Activated CD4-positive, alpha-beta T cell treated with anti-CD3 and anti-CD28 coated beads, Interleukin-2, amount 50 U/mL, for 24 hours (primary cell): ENCODE results near the gene WDR27.
A peak's percentile ranks its signal among the peaks of the same experiment; 100 is the strongest.

ENCODE experiments used
- DNase-seq, 2 donors: peaks; one replicate each; pipeline ENCODE4 v3.0.0-alpha.2; 2020; ENCODE audit warnings: low read depth in 1 of 2, low spot score in 1 of 2

Gene WDR27

GRCh38 chr6:169568314-169569087, 133.3 kb downstream of the WDR27 start:
- DNase-seq, result no peak

GRCh38 chr6:169567819-169568218, 134.0 kb downstream of the WDR27 start:
- DNase-seq, result no peak

- DNase-seq, result no peak
Observed at GRCh38 chr6:169566961-169567750, 134.7 kb downstream of the WDR27 start.

- DNase-seq, result no peak
Observed at GRCh38 chr6:169566319-169566718, 135.5 kb downstream of the WDR27 start.

- DNase-seq, result no peak
Observed at GRCh38 chr6:169564453-169565240, 137.2 kb downstream of the WDR27 start.

GRCh38 chr6:169561665-169562064, 140.2 kb downstream of the WDR27 start:
- no peak for DNase-seq

- DNase-seq, result no peak
Observed at GRCh38 chr6:169559592-169559991, 142.2 kb downstream of the WDR27 start.

GRCh38 chr6:169558774-169559441, 142.9 kb downstream of the WDR27 start:
- DNase-seq, result no peak

- DNase-seq, result no peak
Observed at GRCh38 chr6:169558378-169558773, 143.5 kb downstream of the WDR27 start.

- no peak for DNase-seq
Observed at GRCh38 chr6:169557887-169558286, 143.9 kb downstream of the WDR27 start.

- DNase-seq, result peak in 1 of 2 donors; percentile 44
Observed at GRCh38 chr6:169556758-169557548, 144.9 kb downstream of the WDR27 start.

- no peak for DNase-seq
Observed at GRCh38 chr6:169555971-169556617, 145.7 kb downstream of the WDR27 start.

GRCh38 chr6:169545982-169546381, 155.8 kb downstream of the WDR27 start:
- DNase-seq, result no peak

GRCh38 chr6:169543704-169544103, 158.1 kb downstream of the WDR27 start:
- no peak for DNase-seq

- no peak for DNase-seq
Observed at GRCh38 chr6:169542491-169542890, 159.3 kb downstream of the WDR27 start.

GRCh38 chr6:169539176-169539897, 162.5 kb downstream of the WDR27 start:
- DNase-seq, result no peak

- DNase-seq, result no peak
Observed at GRCh38 chr6:169536446-169537170, 165.2 kb downstream of the WDR27 start.

GRCh38 chr6:169534039-169534421, 167.8 kb downstream of the WDR27 start:
- no peak for DNase-seq
